NCI-H2107 treated with DMSO at 0.1 percent for 48 hours (cell line): ENCODE results near the gene TNFAIP8L1.
"Not testable (repeated sequence)": the region's sequence is repeated elsewhere in the genome, so short reads cannot be mapped to it uniquely, and the experiment has no call there.

Experiments used
- DNase-seq: peaks from one replicate; lab custom pipeline; 2025; ENCODE audit not compliant: unreplicated experiment; lab: John Stamatoyannopoulos, UW

The TNFAIP8L1 gene

DNA sequence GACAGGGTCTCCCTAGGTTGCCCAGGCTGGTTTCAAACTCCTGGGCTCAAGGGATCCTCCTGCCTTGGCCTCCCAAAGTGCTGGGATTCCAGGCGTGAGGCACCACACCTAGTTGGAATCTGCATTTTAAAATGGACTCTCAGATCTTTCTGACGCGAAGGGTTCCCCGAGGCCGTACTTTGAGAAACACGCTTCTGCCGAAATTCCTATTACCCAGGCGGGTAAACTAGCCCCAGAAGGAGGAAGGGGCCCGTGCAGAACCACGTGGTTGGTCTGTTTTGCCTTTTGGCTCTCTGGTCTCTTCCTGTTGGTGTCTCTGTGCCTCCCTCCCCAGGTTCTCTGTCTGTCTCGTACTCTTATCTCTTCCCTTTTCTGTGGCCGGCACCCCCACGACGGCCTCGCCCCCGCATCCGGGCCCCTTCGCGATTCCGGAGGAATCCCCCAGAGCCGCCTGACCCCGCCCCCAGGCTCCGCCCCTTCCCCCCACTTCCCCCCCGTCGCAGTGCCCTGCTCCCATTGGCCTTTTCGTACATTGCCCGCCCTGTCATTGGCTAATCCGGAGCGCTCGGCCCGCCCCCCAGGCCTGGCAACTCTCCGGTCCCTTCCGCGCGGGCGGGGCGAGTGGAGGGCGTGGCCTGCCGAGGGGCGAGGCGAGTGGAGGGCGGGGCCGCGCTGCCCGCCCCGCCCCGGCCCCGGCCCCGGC, at the start of gene TNFAIP8L1:
Gene TNFAIP8L1, plus strand, starts transcription at position 689 of the 703 bp plus-strand sequence. CDS start 12,354 bp downstream, outside the sequence.
- DNase-seq: peak; percentile 71

DNA sequence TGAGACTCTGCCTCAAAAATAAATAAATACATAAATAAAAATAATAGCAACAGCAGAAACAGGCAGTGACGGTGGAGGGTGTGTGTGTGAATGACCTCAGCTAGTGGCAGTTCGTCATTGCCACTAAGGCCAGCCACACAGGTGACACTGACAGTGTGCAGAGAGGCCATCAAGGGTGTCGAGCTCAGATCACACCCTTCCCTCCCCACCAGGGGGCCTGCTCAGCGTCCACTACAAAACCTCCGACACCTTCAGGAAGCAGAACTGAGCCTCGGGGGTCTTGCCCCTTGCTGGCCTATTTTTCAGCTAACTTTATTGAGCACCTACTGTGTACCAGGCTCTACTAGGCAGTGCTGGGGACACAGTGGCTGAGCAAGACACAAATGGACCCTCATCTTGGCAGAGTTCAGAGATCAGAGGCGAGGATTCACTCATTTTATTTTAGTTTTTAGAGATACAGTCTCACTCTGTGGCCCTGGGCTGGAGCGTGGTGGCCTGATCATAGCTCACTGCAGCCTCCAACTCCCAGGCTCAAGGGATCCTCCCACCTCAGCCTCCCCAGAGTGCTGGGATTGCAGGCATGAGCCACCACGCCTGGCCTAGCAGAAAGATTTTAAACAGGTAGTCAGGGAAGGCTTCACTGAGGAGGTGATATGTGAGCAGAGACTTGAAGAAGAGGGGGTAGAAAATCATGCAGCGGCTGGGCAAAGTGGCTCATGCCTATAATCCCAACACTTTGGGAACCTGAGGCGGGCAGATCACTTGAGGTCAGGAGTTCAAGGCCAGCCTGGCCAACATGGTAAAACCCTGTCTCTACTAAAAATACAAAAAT, 49.5 kb upstream of the TNFAIP8L1 start:
- no peak for DNase-seq

DNA sequence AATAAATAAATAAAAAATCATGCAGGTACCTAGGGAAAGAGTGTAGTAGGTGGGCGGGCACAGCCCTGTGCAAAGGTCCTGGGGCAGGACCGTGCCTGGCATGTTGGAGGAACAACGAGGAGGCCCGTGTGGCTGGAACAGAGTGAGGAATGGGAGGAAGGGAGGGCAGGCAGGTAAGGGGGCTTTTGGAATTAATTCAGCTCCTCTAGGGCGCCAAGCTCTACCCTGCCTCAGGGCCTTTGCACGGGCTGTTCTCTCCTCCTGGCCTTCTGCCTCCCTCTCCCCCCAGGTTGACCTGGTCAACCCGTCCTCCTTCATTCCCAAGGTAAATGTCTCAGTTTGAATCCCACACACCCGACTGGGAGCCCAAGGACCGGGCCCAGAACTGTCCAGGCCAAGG, 48.8 kb upstream of the TNFAIP8L1 start:
- DNase-seq: no peak

GRCh38 chr19:4591320-4591719, 48.0 kb upstream of the TNFAIP8L1 start:
- no peak for DNase-seq

GRCh38 chr19:4592445-4592844, 46.9 kb upstream of the TNFAIP8L1 start:
- no peak for DNase-seq

GRCh38 chr19:4593409-4593851, 45.9 kb upstream of the TNFAIP8L1 start:
- DNase-seq: no peak

GRCh38 chr19:4594201-4594600, 45.1 kb upstream of the TNFAIP8L1 start:
- DNase-seq: no peak

DNA sequence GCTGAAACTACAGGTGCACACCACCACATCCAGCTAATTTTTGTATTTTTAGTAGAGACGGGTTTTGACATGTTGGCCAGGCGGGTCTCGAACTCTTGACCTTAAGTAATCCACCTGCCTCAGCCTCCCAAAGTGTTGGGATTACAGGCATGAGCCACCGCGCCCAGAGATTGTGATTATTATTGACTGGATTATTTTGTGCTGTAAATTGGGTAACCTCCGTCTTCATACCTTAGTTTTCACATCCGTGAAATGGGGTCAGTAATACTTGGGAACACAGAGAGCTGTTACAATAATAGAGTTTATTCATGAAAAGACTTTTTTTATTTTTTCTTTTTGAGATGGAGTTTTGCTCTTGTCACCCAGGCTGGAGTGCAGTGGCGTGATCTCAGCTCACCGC, 44.2 kb upstream of the TNFAIP8L1 start:
- DNase-seq: not testable (repeated sequence)

DNA sequence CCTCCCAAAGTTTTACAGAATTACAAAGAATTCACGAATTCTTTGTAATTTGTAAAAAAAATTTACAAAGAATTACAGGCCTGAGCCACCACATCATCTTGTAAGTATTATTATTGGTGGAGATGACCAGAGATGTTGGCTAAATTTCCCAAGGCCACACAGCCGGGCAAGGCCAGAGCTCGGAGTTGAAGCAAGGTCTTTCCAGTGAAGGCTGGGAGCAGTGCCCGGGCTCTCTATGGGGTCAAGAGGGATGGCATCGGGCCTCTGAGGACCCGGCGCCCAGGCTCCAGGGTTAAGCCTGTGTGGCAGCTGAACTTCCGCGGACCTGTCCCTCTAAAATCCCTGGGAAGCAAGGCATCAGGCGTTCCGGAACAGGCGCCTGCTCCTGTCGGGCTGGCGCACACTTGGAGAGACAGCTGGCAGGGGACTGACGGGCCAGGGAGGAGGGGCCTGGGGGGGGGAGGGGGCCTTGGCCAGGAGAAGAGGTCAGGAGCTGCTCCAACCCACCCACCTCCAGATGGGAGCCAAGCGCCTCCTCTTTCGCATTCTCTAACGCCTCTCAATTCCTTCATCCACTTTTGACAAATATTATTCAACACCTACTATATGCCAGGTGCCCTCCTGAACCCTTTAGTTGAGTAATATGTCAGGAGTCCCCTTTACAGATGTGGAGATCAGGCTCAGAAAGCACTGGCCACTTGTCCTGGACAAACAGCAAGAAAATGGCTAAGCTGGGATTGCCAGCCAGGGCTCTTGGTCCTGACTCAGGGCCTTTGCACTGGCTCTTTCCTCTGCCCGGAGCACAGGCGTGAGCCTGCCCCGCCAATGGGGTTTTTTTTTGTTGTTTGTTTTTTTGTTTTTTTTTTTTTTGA, 43.0 kb upstream of the TNFAIP8L1 start:
- no peak for DNase-seq

- no peak for DNase-seq
Measured at GRCh38 chr19:4597278-4597974, 41.9 kb upstream of the TNFAIP8L1 start.

- DNase-seq: no peak
Measured at GRCh38 chr19:4597975-4598671, 41.2 kb upstream of the TNFAIP8L1 start.

DNA sequence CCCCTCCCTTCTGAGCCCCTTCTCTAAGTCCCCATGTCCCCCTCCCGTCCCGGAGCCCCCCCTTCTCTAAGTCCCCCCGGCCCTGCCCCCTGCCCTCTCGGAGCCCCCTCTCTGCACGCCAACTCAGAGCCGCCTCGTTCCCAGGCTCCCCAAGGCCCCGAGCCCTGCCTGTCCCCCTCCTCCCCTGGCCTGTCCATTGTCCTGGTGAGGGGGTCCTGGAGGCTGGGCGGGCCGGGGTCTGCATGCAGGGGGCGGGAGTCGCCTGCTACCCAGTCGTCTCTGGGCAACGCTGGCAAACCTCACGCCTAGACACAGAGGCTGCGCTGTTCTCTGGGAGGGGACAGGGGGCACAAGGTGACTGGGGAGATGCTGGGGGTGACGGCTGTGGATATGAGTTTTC, 40.6 kb upstream of the TNFAIP8L1 start:
- no peak for DNase-seq

- no peak for DNase-seq
Measured at GRCh38 chr19:4600082-4600481, 39.2 kb upstream of the TNFAIP8L1 start.

GRCh38 chr19:4600893-4601292, 38.4 kb upstream of the TNFAIP8L1 start:
- no peak for DNase-seq

DNA sequence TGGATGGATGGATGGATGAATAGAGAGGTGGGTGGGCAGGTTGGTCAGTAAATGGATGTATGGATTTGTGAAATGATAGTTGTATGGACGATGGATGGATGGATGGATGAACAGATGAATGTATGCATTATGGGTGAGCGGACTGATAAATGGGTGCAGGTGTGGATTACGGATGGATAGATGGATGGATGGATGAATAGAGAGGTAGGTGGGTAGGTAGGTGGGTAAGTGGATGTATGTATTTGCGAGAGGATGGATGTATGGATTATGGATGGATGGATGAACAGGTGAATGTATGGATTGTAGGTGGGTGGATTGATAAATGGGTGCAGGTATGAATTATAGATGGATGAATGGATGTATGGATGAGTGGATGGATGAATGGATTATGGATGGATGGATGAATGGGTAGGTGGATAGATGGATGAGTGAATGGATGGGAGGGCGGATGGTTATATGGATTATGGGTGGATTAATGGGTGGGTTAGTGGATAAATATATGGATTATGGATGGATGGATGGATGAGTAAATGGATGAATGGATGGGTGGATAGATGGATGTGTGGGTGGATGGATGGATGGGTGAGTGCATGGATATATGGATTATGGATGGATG, 37.0 kb upstream of the TNFAIP8L1 start:
- DNase-seq: no peak

DNA sequence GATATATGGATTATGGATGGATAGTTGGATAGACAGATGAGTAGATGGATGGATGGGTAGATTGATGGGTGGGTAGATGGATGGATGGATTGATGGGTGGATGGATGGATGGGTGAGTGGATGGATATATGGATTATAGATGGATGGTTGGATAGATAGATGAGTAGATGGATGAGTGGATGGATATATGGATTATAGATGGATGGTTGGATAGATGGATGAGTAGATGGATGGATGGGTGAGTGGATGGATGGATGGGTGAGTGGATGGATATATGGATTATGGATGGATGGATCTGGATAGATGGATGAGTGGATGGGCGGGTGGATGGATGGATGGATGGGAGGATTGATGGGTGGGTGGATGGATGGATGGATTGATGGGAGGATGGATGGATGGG, 36.4 kb upstream of the TNFAIP8L1 start:
- DNase-seq: no peak

DNA sequence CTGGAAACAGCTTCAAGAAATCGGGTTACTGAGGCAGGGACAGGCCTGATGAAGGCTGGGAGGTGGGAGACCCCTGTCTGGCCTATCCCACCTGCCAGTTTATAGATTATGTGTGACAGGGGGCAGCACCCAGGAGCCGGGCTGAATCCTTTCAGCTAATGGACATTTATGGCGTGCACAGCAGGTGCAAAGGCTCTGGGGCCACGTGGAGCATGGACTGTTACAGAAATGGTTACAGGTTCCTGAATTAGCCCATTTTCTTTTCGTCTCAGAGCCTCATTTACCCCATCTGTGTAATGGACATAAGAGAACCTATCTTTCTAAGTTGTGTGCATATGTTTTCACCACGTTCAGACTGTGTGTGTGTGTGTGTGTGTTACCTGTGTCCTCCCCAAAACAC, 34.4 kb upstream of the TNFAIP8L1 start:
- DNase-seq: no peak

DNA sequence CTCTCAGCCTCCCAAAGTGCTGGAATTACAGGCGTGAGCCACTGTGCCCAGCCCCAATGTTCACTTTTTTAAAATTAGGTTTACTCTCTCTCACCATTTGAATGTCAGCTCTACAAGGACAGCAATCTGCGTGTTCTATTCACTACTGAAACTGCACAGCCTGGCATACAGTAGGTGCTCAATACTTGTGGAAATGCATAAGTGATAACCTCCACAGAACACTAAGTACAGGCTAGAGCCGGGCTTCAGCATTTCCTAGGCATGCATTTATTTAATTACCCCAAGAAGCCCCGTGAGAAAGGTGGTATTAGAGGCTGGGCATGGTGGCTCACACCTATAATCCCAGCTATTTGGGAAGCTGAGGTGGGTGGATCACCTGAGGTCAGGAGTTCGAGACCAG, 33.1 kb upstream of the TNFAIP8L1 start:
- DNase-seq: no peak

- DNase-seq: peak; percentile 75
Measured at GRCh38 chr19:4606921-4607678, 32.2 kb upstream of the TNFAIP8L1 start.
